Sigmoid colon (tissue), 4 donors: ENCODE data around the gene ADAMTS14.

ENCODE experiments used
- EP300 ChIP-seq, 4 donors: sonication (generic); formaldehyde crosslinking; IDR thresholded peaks; one replicate each; pipeline ENCODE4 v1.6.1; 2017; ENCODE audit warnings: antibody characterized with exemption in 4 of 4
- POLR2A ChIP-seq, 2 donors: fragments of 450-650 bp; IDR thresholded peaks; one replicate each; pipeline ENCODE4 v1.6.1; 2016; ENCODE audit warnings: antibody characterized with exemption in 2 of 2, mild to moderate bottlenecking in 2 of 2, moderate library complexity in 2 of 2
- TF ChIP-seq, protein P1 (sequence below), 4 experiments: fragments of 450-650 bp in 3 of 4; fragments of 200-600 bp in 1 of 4; IDR thresholded peaks; one replicate each; pipeline ENCODE4 v1.5.1; 2016 to 2019; ENCODE audit warnings: antibody characterized with exemption in 4 of 4, mild to moderate bottlenecking in 3 of 4, moderate library complexity in 2 of 4

DNA sequence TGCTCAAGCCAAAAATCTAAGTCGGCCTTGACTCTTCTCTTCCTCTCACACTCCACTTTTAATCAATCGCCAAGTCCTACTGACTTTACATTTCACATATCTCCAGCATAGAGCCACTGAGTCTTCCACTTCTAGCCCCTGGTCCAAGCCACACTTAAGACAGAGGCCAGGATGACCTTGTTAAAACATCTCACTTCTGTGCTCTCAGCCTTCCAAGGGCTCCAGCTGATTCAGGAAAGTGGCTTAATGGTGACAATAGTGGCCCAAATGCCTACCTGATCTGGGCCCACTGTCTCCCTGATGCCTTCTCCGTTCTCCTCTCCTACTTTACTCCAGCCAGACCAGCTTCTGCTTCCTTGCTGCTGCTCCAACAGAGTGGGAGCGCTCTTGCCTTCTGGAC is 108.5 kb downstream of the ADAMTS14 start:
- TF ChIP-seq POLR2A (IDR thresholded peaks at IDR 0.05): no peak
- TF ChIP-seq EP300 (IDR thresholded peaks at IDR 0.05): no peak
- TF ChIP-seq, protein P1, sequence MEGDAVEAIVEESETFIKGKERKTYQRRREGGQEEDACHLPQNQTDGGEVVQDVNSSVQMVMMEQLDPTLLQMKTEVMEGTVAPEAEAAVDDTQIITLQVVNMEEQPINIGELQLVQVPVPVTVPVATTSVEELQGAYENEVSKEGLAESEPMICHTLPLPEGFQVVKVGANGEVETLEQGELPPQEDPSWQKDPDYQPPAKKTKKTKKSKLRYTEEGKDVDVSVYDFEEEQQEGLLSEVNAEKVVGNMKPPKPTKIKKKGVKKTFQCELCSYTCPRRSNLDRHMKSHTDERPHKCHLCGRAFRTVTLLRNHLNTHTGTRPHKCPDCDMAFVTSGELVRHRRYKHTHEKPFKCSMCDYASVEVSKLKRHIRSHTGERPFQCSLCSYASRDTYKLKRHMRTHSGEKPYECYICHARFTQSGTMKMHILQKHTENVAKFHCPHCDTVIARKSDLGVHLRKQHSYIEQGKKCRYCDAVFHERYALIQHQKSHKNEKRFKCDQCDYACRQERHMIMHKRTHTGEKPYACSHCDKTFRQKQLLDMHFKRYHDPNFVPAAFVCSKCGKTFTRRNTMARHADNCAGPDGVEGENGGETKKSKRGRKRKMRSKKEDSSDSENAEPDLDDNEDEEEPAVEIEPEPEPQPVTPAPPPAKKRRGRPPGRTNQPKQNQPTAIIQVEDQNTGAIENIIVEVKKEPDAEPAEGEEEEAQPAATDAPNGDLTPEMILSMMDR (IDR thresholded peaks at IDR 0.05): no peak
